Stimulated activated CD8-positive, alpha-beta memory T cell treated with anti-CD3 and anti-CD28 coated beads, Interleukin-4, amount 100 ng/mL, for 4 hours (primary cell): ENCODE data around the gene CGAS.
"Not testable (repeated sequence)": the region's sequence is repeated elsewhere in the genome, so short reads cannot be mapped to it uniquely, and the experiment has no call there.

ENCODE experiments used
- DNase-seq, 2 donors: peaks; one replicate each; pipeline ENCODE4 v3.0.0-alpha.2; 2020; ENCODE audit warnings: low read depth in 2 of 2, low spot score in 1 of 2

CGAS gene

GRCh38 chr6:73452107-73452461 lies at the start of gene CGAS:
TSS of gene CGAS (minus strand) at chr6:73452297. CDS start at chr6:73452181, 116 bp downstream.
- DNase-seq: peak in 1 of 2 donors; percentile 58

- no peak for DNase-seq
Observed at GRCh38 chr6:73497915-73498314, 45.8 kb upstream of the CGAS start.

DNA sequence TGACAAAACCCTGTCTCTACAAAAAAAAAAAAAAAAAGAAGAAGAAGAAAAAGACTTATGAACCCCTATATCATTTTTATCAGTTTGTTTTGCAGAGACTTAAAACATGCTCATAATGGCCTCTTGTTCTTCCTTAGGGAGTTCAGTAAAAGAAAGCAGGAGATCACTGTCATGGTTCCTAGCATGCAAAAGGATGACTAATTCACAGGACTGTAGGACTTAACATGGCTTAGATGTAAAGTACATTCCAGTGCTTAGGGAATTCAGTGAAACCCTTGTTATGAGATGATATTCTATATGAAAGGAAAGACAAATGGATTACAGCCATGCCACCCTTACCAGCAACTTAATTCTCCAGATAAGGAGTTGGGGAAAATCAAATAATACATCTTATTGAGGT lies 39.3 kb upstream of the CGAS start:
- no peak for DNase-seq

DNA sequence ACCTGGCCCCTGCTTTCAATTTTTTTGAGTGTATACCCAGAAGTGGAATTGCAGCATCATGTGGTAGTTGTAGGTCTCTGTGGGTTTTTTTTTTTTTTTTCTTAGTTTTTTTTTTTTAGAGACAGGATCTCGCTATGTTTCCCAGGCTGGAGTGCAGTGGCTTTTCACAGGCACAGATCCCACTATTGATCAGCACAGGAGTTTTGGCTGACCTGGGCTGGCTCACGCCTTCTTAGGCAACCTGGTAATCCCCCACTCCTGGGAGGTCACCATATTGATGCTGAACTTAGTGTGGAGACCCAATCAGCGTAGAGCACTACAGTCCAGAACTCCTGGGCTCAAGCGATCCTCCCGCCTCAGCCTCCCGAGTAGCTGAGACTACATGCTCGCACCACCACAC lies 35.4 kb upstream of the CGAS start:
- DNase-seq: no peak

- no peak for DNase-seq
Observed at GRCh38 chr6:73484438-73484837, 32.3 kb upstream of the CGAS start.

DNA sequence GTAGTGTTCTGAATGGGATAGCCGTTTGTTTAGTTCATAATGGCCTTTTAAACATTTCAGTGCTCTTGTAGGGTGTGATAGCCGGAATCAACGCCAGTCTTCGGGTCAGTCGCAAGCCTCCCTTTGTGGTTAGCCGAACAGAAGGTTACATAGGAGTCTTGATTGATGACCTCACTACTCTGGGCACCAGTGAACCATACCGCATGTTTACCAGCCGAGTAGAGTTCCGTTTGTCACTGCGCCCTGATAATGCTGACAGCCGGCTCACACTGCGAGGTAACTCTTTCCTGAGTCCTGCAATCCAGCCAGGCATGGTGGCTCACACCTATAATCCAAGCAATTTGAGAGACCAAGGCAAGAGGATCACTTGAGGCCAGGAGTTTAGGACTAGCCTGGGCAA lies 29.9 kb upstream of the CGAS start:
- DNase-seq: no peak

GRCh38 chr6:73477407-73477806 lies 25.3 kb upstream of the CGAS start:
- no peak for DNase-seq

GRCh38 chr6:73476723-73477122 lies 24.6 kb upstream of the CGAS start:
- no peak for DNase-seq

DNA sequence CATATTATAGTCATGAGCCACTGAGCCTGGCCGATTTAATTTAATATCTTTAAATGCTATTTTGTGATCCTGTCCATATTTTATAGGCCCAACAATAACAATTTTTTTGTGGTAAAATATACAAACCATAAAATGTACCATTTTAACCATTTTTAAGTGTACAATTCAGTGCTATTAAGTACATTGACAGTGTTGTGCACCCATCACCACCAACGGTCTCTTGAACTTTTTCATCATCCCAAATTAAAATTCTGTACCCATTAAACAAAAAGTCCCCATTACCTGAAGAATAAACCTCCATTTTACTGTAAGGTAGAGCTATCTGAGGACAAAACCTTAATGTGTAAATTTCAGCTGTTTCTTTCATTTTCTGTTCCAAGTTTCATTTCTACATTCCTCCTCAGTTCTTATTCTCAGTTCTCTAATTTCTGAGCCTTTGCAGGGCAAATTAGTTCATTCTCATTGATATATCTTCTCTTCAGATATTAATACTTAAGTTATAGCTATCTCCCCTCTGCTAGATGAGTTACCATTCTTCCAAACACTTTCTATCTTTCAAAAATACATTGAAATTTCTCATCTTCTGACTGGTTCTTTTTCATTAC lies 19.7 kb upstream of the CGAS start:
- DNase-seq: no peak

DNA sequence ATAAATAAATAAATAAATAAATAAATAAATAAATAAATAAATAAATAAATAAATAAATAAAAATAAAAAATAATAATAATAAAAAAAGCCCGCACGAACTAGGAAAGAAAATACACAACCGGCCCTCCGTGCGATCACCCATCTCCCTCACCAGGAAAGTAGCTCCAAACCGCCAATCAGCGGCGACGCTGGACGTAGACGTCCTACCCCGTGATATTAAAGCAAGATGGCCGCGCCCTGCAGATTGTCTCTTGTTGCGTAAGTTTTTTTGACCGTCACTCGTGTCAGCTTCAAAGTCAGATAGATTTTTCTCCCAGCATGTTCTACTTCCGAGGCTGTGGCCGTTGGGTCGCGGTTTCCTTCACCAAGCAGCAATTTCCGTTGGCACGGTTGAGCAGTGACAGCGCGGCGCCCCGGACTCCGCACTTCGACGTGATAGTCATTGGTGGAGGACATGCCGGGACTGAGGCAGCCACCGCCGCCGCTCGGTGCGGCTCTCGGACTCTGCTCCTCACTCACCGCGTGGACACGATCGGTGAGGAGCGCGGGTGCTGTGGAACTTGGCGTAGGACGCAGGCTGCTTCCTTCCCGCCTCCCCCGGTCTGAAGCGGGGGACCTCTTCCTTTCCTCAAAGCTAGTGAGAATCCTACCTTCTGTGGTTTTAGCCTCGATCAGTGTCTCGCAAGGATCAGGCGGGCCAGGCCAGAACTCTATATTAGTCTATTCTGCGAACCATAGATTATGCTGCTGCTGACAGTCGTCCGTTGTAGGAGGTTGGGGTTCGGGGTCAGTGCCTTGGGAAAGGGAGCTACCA lies 9.6 kb upstream of the CGAS start, which contains the start of gene MTO1:
Gene MTO1 (plus strand): TSS at position 201 of the 814 bp plus-strand sequence. CDS start 118 bp downstream, at position 319.
- peak; percentile 59 to 65 for DNase-seq

DNA sequence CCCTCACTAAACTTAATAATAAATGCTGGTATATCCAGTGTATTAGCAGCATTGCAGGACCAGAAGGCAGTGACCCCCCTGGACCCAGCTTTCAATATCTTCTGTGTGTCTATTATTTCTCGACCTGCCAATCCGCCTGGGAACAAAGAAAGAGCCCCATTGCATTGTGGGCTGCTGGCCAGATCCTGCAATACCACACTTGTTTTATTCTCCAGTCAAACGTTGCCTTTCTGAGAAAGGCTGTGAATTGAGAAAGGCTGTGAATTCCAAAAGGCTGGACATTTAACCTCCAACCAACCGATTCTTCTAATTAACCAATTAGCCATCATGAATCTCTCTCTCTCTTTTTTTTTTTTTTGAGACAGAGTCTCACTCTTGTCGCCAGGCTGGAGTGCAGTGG lies 8.0 kb upstream of the CGAS start:
- no peak for DNase-seq

- not testable (repeated sequence) for DNase-seq
Observed at GRCh38 chr6:73459474-73459873, 7.4 kb upstream of the CGAS start.

DNA sequence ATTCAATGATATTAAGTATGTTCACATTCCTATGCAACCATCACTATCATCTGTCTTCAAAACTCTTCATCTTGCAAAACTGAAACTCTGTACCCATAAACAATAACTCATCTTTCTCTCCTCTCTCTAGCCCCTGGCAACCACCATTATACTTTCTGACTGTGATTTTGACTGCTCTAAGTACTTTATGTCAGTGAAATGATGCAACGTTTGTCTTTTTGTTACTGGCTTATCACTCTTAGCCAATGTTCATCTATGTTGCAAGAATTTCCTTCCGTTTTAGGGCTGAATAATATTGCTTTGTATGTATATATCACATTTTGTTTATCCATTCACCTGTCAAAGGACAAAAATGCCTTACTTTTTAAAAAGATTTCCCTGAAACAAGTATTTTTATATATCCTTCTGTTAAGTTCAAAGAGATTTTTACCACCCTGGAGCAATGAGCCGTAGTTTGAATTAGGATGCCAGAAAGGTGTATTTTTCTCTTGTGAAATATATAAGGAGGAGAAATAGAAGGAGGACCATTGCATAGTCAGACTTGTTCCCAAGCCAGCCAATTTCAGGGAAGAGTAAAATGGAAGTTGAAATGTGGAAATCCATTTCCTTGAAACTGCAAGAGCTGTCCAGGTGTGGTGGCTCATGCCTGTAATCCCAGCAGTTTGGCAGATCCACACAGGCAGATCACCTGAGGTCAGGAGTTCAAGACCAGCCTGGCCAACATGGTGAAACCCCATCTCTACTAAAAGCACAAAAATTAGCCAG lies 4.0 kb upstream of the CGAS start:
- DNase-seq: no peak

- peak in 1 of 2 donors; percentile 5 for DNase-seq
Observed at GRCh38 chr6:73451223-73452106, 632 bp downstream of the CGAS start.

DNA sequence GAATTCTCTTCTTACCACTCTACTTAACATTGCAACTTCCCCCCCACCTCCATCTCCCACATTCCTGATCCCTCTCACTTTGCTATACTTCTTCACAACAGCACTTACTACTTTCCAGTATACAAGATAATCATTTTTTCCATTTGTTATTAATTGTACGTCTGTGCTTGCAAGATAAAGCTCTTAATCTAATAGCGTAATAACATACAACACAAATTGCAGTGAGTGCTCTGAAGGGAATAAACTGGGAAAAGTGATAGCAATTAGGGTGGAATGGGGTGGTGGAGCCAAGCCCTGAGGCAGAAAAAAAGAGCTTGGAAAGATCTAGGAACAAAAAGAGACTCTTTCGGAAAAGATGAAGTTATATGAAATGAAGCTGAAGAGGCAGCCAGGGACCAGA lies 8.5 kb downstream of the CGAS start:
- no peak for DNase-seq

DNA sequence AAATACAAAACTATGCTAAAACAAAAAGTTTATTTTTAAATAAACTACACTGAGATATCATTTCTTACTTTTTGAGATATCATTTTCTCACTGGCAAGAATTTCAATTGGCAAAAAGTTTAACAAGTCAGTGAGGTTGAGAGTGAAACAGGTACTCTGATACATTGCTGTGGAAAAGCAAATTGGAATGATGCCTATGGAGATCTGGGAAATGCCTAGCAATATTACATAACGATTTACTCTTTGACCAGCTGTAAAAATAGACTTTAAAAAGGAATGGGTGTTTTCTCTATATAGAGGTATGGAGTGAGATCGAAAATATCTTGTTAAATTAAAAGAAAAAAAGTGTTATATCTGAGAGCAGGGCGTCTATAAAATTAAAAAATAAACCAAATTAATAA lies 16.9 kb downstream of the CGAS start:
- DNase-seq: no peak

DNA sequence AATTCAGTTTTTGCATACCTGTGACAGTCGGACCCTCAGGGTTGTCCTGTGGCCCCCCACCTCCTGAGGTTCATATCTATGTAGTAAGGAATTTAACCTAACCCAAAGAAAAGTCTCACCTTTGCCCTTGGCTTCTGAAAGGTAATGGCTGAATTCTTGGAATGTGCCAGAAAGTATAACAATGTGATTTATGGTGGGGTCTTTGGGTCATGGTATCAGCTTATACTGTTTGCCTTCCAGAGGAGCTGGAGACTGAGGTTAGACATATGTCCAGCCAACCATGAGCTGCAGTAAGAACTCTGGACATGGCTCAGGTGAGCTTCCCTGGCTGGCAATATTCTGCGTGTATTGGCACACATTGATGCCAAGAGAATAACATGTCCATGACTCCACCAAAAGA lies 30.6 kb downstream of the CGAS start:
- no peak for DNase-seq

- no peak for DNase-seq
Observed at GRCh38 chr6:73418081-73418741, 33.9 kb downstream of the CGAS start.

DNA sequence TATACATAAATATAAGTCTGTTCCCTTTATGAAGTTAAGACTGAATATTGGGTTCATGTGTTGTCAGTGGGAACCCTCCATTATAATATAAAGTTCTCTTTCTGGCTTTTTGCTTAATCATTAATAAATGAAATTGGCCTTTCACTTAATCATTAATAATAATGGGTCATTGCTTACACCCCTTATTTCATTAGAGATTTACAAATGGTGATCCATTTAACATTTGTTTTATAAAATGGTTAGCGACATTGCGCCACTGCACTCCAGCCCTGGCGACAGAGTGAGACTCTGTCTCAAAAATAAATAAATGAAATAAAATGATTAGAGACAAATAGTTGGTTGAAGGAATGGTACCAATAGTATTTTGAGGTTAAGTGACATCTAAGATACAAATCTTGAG lies 39.0 kb downstream of the CGAS start:
- DNase-seq: no peak

DNA sequence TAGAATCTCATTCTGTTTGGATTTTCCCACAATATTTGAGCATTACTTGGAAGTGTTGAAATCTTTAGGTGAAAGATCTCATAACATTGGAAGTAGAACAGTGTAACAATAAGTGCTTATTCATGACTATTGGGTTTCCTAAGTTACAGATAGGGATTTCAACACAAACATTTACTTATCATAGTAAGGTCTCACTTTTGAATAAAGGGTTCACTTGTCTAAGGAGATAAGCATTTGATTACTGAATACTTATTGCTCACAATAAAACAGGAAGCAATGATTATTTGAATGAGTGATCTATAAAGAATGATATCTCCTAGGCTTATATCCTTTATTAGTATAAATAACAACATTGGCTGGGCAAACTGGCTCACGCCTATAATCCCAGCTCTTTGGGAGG lies 42.7 kb downstream of the CGAS start:
- DNase-seq: no peak

DNA sequence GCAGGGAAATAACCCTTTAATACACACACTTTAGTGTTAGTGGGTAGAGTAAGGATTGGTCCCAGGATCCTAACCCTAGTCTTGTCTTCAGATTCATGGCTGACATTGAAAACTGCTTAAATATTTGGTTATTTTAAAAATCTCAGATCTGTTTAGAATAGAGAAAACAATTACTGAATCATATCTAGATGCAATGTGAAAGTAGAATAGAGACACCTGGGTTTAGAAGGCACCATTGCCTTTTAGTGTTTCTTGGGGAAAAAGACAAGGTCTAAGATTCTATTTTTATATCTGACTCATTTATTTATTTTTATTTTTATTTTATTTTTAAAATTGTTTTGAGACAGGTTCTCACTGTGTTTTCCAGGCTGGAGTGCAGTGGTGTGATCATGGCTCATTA lies 51.4 kb downstream of the CGAS start:
- DNase-seq: no peak
